HEK293 (cell line): ENCODE results near the gene ARHGAP22.

Source experiments
- HOXA7 ChIP-seq: sonication (generic); formaldehyde crosslinking; IDR thresholded peaks from 2 replicates; pipeline ENCODE4 v1.8.1; 2022; ENCODE audit warnings: missing genetic modification reagents, borderline replicate concordance
- REST ChIP-seq: fragments of 450-650 bp; formaldehyde crosslinking; IDR thresholded peaks from 2 replicates; pipeline ENCODE4 v1.5.1; 2016; ENCODE audit warnings: missing biosample characterization, missing genetic modification characterization
- YY1 ChIP-seq: fragments of 450-650 bp; formaldehyde crosslinking; IDR thresholded peaks from 2 replicates; pipeline ENCODE4 v1.5.1; 2018; ENCODE audit warnings: missing biosample characterization, missing genetic modification characterization
- ZBTB17 ChIP-seq: fragments of 450-650 bp; formaldehyde crosslinking; IDR thresholded peaks from 2 replicates; pipeline ENCODE4 v1.5.1; 2016; ENCODE audit warnings: missing biosample characterization, missing genetic modification characterization
- ZNF169 ChIP-seq: fragments of 450-650 bp; formaldehyde crosslinking; IDR thresholded peaks from 2 replicates; pipeline ENCODE4 v1.5.1; 2016; ENCODE audit warnings: missing biosample characterization, missing genetic modification characterization
- ZNF184 ChIP-seq: fragments of 450-650 bp; IDR thresholded peaks from 2 replicates; pipeline ENCODE4 v1.5.1; 2018; ENCODE audit warnings: missing biosample characterization, mild to moderate bottlenecking, missing genetic modification characterization
- ZNF350 ChIP-seq: fragments of 450-650 bp; formaldehyde crosslinking; IDR thresholded peaks from 2 replicates; pipeline ENCODE4 v1.5.0; 2017; ENCODE audit warnings: missing biosample characterization, mild to moderate bottlenecking, missing genetic modification characterization
- ZNF426 ChIP-seq: fragments of 450-650 bp; formaldehyde crosslinking; IDR thresholded peaks from 2 replicates; pipeline ENCODE4 v1.5.1; 2017; ENCODE audit warnings: missing biosample characterization, missing genetic modification characterization, mild to moderate bottlenecking, inconsistent platforms, moderate library complexity
- ZNF639 ChIP-seq: fragments of 450-650 bp; formaldehyde crosslinking; IDR thresholded peaks from 2 replicates; pipeline ENCODE4 v1.5.1; 2016; ENCODE audit warnings: missing biosample characterization, missing genetic modification characterization
- TF ChIP-seq, protein P1 (sequence below): fragments of 450-650 bp; formaldehyde crosslinking; IDR thresholded peaks from 2 replicates; pipeline ENCODE4 v1.5.1; 2016; ENCODE audit warnings: missing biosample characterization, missing genetic modification characterization
- TF ChIP-seq, protein P2 (sequence below): fragments of 450-650 bp; formaldehyde crosslinking; conservative IDR thresholded peaks from 2 replicates; pipeline ENCODE4 v1.5.1; 2016; ENCODE audit warnings: low read depth, missing biosample characterization, missing genetic modification characterization

- TF ChIP-seq ZNF184 (tag by site-specific recombination): no peak
- TF ChIP-seq, protein P1, sequence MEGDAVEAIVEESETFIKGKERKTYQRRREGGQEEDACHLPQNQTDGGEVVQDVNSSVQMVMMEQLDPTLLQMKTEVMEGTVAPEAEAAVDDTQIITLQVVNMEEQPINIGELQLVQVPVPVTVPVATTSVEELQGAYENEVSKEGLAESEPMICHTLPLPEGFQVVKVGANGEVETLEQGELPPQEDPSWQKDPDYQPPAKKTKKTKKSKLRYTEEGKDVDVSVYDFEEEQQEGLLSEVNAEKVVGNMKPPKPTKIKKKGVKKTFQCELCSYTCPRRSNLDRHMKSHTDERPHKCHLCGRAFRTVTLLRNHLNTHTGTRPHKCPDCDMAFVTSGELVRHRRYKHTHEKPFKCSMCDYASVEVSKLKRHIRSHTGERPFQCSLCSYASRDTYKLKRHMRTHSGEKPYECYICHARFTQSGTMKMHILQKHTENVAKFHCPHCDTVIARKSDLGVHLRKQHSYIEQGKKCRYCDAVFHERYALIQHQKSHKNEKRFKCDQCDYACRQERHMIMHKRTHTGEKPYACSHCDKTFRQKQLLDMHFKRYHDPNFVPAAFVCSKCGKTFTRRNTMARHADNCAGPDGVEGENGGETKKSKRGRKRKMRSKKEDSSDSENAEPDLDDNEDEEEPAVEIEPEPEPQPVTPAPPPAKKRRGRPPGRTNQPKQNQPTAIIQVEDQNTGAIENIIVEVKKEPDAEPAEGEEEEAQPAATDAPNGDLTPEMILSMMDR (tag by site-specific recombination): no peak
- TF ChIP-seq YY1: no peak
- TF ChIP-seq ZNF639: no peak
- TF ChIP-seq HOXA7: no peak
- no peak for TF ChIP-seq ZNF169 (tag by site-specific recombination)
- no peak for TF ChIP-seq ZBTB17 (tag by site-specific recombination)
- TF ChIP-seq ZNF426 (tag by site-specific recombination): no peak
- TF ChIP-seq ZNF350 (tag by site-specific recombination): no peak
- TF ChIP-seq, protein P2, sequence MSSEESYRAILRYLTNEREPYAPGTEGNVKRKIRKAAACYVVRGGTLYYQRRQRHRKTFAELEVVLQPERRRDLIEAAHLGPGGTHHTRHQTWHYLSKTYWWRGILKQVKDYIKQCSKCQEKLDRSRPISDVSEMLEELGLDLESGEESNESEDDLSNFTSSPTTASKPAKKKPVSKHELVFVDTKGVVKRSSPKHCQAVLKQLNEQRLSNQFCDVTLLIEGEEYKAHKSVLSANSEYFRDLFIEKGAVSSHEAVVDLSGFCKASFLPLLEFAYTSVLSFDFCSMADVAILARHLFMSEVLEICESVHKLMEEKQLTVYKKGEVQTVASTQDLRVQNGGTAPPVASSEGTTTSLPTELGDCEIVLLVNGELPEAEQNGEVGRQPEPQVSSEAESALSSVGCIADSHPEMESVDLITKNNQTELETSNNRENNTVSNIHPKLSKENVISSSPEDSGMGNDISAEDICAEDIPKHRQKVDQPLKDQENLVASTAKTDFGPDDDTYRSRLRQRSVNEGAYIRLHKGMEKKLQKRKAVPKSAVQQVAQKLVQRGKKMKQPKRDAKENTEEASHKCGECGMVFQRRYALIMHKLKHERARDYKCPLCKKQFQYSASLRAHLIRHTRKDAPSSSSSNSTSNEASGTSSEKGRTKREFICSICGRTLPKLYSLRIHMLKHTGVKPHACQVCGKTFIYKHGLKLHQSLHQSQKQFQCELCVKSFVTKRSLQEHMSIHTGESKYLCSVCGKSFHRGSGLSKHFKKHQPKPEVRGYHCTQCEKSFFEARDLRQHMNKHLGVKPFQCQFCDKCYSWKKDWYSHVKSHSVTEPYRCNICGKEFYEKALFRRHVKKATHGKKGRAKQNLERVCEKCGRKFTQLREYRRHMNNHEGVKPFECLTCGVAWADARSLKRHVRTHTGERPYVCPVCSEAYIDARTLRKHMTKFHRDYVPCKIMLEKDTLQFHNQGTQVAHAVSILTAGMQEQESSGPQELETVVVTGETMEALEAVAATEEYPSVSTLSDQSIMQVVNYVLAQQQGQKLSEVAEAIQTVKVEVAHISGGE (tag by site-specific recombination): no peak
- no peak for TF ChIP-seq REST
These were observed 110.3 kb downstream of the ARHGAP22 start for GRCh38 chr10:48494611-48495010.
